ENCODE data around the gene CABP7. TPM values are rescaled to one million over a fixed set of nuclear protein-coding genes. Genes with fewer than 3 reads are reported as not detected.

Gene CABP7
- total and polyA plus RNA-seq, 2 of the 13 experiments (the other 11 are each of a cell fraction or from before 2014, with no cell fraction given) = 0.08 TPM; not detected in 1

GRCh38 chr22:29766632-29767170 lies 46.9 kb downstream of the CABP7 start, which contains the start of gene ZMAT5:
ZMAT5 (minus strand) TSS chr22:29767007; CDS start chr22:29748544, 18,463 bp downstream.
- peak within 1 kb of the TSS; percentile 94 for H3K9ac ChIP-seq (ENCODE audit: insufficient read depth, low read depth, low read length)
- H3K36me3 ChIP-seq (replicated peaks in 1 of 2; ENCODE audit: control insufficient read depth in 1 of 2, insufficient read depth in 2 of 2, low read length in 2 of 2) = no peaks in the 10 kb centered on the region; a peak in 1 of 5 replicates
- in situ Hi-C loops (cut with HindIII; ENCODE audit: extremely low pct_ligation_motif_present, low pct_unique_long_range_greater_than_20kb) (no loop called here), intact Hi-C loops (cut with micrococcal nuclease; ENCODE audit: unreplicated experiment) (loop anchor here (1.0 to 2.0 kb wide), 3 partner anchors 16 to 116 kb away; partner anchors contain the start of genes ASCC2 and MTMR3)
- peak within 1 kb of the TSS; percentile 95 for H3K4me3 ChIP-seq (replicated peaks in 1 of 3; ENCODE audit: insufficient read depth in 1 of 3, low read depth in 2 of 3, low read length in 3 of 3)
- ChIA-PET CTCF (ENCODE audit: low intra/inter-chr PET ratio, low total read pairs) (no interaction called here), POLR2A (interaction anchor here (0.8 to 2.2 kb wide), 20 partner anchors 10 to 657 kb away, joined by 3 to 31 read pairs (median 4); partner anchors contain the start of genes ASCC2 and TBC1D10A)
- H3K27me3 ChIP-seq (ENCODE audit: control insufficient read depth in 1 of 2, insufficient read depth in 2 of 2, low read length in 2 of 2) = peaks cover 0 to 4% of the 10 kb centered on the region in 2 experiments; a peak in 1 of 5 replicates
- peaks cover 57% of the 10 kb centered on the region for H3K4me1 ChIP-seq (ENCODE audit: insufficient read depth, low read length)
- ATAC-seq (peak; percentile 94), FAIRE-seq (peak; percentile 92), DNase-seq (ENCODE audit: low spot score) (peak; percentile 96)
- BruUV-seq (replicated peaks) = no TSS peak
- H3K27ac ChIP-seq (ENCODE audit: extremely low read length, insufficient read depth, low read length) = peak within 1 kb of the TSS; percentile 88
- peaks cover 33% of the 10 kb centered on the region for H3K79me2 ChIP-seq (ENCODE audit: insufficient read depth, low read length)
- 2% methylated on average over 24 of the region's 32 CpGs for WGBS (ENCODE audit: low lambda C conversion rate)
- no peaks in the 10 kb centered on the region for H3K9me3 ChIP-seq (ENCODE audit: low read length)
- H2AFZ ChIP-seq (ENCODE audit: low read length) = peak within 1 kb of the TSS; percentile 71
- no peaks in the 10 kb centered on the region for H4K20me1 ChIP-seq (ENCODE audit: insufficient read depth, low read length)
- peak within 1 kb of the TSS; percentile 87 for H3K4me2 ChIP-seq (ENCODE audit: low read depth, low read length)
- TF ChIP-seq SNRNP70 (IDR thresholded peaks at IDR 0.05; ENCODE audit: low read depth, low read length) (no peak), RBFOX2 (IDR thresholded peaks at IDR 0.05; ENCODE audit: low read depth, low read length) (peak; percentile 66; the same call in 1 of the 2 replicates), KDM4B (CRISPR knock-in tag; IDR thresholded peaks at IDR 0.05) (peak; percentile 68), ZNF572 (CRISPR knock-in tag; IDR thresholded peaks at IDR 0.05) (0 out of 2 replicates have a peak, but pooled peaks have one; percentile 51), ZNF292 (CRISPR knock-in tag; IDR thresholded peaks at IDR 0.05; ENCODE audit: borderline replicate concordance, low read depth) (no peak), DMAP1 (CRISPR knock-in tag; IDR thresholded peaks at IDR 0.05) (peak; percentile 71; the same call in 1 of the 2 replicates), HIC2 (CRISPR knock-in tag; IDR thresholded peaks at IDR 0.05; ENCODE audit: low read depth) (0 out of 2 replicates have a peak, but pooled peaks have one; percentile 28), STAT5B (CRISPR knock-in tag; IDR thresholded peaks at IDR 0.05) (0 out of 2 replicates have a peak, but pooled peaks have one; percentile 70), KLF9 (CRISPR knock-in tag; IDR thresholded peaks at IDR 0.05; ENCODE audit: low read depth) (peak; percentile 53; the same call in 1 of the 2 replicates), KLF16 (CRISPR knock-in tag; IDR thresholded peaks at IDR 0.05) (peak in 1 of 2 experiments; percentile 62; a peak in 2 of 4 replicates), TAF1 (CRISPR knock-in tag; IDR thresholded peaks at IDR 0.05) (peak; percentile 19; the same call in 1 of the 2 replicates), SAP130 (CRISPR knock-in tag; IDR thresholded peaks at IDR 0.05; ENCODE audit: low read depth) (peak; percentile 76), ZNF772 (CRISPR knock-in tag; IDR thresholded peaks at IDR 0.05) (peak; percentile 25; the same call in 1 of the 2 replicates), ZFP82 (CRISPR knock-in tag; IDR thresholded peaks at IDR 0.05; ENCODE audit: borderline replicate concordance) (0 out of 2 replicates have a peak, but pooled peaks have one; percentile 73), ZNF605 (CRISPR knock-in tag; IDR thresholded peaks at IDR 0.05) (peak; percentile 36), ASH2L (IDR thresholded peaks at IDR 0.05; ENCODE audit: insufficient read length, low read depth, low read length) (peak; percentile 37), KLF11 (CRISPR knock-in tag; IDR thresholded peaks at IDR 0.05) (0 out of 2 replicates have a peak, but pooled peaks have one; percentile 78), MED8 (CRISPR knock-in tag; IDR thresholded peaks at IDR 0.05; ENCODE audit: insufficient replicate concordance) (no peak), ZSCAN25 (CRISPR knock-in tag; IDR thresholded peaks at IDR 0.05) (no peak), ZSCAN21 (CRISPR knock-in tag; IDR thresholded peaks at IDR 0.05; ENCODE audit: borderline replicate concordance) (peak; percentile 87), ZNF746 (CRISPR knock-in tag; IDR thresholded peaks at IDR 0.05) (no peak)
- TF ChIP-seq, protein P1, sequence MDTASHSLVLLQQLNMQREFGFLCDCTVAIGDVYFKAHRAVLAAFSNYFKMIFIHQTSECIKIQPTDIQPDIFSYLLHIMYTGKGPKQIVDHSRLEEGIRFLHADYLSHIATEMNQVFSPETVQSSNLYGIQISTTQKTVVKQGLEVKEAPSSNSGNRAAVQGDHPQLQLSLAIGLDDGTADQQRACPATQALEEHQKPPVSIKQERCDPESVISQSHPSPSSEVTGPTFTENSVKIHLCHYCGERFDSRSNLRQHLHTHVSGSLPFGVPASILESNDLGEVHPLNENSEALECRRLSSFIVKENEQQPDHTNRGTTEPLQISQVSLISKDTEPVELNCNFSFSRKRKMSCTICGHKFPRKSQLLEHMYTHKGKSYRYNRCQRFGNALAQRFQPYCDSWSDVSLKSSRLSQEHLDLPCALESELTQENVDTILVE (CRISPR knock-in tag; IDR thresholded peaks at IDR 0.05) = peak; percentile 59; the same call in 1 of the 2 replicates
